HG02798 (cell line): ENCODE data around the gene AFAP1L2.

Source experiments
- ATAC-seq: cut with Tn5 transposase; IDR thresholded peaks from one replicate; pipeline ENCODE4 v1.9.1; 2021; ENCODE audit warnings: mild to moderate bottlenecking; ENCODE audit not compliant: unreplicated experiment, poor library complexity

Gene AFAP1L2

GRCh38 chr10:114418109-114418508, 13.8 kb upstream of the AFAP1L2 start:
- no peak for ATAC-seq

GRCh38 chr10:114412907-114413797, 8.8 kb upstream of the AFAP1L2 start:
- ATAC-seq, result no peak

GRCh38 chr10:114408968-114409444, 4.7 kb upstream of the AFAP1L2 start:
- no peak for ATAC-seq

GRCh38 chr10:114408112-114408967, 4.0 kb upstream of the AFAP1L2 start:
- ATAC-seq, result peak; percentile 39

DNA sequence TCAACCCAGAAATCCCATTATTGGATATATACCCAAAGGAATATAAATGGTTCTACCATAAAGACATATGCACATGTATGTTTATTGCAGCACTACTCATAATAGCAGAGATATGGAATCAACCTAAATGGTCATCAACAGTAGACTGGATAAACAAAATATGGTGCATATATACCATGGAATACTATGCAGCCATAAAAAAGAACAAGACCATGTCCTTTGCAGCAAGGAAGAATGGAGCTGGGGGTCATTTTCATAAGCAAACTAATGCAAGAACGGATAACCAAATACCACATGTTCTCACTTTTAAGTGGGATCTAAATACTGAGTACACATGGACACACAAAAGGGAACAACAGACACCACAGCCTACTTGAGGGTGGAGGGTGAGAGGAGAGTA, 2.2 kb upstream of the AFAP1L2 start:
- ATAC-seq, result no peak

GRCh38 chr10:114405011-114405350, 679 bp upstream of the AFAP1L2 start:
- ATAC-seq, result no peak

DNA sequence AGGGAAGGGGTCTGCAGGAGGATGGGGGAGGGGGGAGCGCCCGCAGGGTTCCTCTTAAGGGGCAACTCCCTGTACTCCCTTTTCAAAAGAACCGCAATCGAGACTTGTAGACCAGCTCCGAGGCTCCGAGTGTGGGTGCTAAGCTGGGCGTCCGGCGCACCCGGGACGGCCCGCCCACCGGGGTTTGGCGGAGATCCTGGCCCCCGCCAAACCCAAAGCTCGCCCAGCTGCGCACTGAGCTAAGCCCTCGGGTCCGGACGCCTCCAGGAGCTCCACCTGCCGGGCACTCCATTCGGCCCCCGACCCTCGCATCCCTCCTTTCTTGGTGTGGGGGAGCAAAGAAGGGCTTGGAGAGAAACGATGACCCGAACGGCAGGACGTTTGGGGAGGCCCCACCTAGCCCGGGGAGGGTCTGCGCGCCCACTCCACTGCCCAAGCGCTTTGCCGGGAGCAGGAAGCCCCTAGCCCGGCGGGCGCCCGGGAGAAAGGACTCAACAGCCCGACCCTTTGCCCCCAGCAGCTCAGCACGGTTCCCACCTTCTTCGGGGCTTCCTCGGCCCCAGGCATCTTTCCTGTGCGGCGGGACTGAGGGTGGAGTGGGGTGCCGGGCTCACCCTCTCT, 651 bp downstream of the AFAP1L2 start:
- peak; percentile 49 for ATAC-seq

DNA sequence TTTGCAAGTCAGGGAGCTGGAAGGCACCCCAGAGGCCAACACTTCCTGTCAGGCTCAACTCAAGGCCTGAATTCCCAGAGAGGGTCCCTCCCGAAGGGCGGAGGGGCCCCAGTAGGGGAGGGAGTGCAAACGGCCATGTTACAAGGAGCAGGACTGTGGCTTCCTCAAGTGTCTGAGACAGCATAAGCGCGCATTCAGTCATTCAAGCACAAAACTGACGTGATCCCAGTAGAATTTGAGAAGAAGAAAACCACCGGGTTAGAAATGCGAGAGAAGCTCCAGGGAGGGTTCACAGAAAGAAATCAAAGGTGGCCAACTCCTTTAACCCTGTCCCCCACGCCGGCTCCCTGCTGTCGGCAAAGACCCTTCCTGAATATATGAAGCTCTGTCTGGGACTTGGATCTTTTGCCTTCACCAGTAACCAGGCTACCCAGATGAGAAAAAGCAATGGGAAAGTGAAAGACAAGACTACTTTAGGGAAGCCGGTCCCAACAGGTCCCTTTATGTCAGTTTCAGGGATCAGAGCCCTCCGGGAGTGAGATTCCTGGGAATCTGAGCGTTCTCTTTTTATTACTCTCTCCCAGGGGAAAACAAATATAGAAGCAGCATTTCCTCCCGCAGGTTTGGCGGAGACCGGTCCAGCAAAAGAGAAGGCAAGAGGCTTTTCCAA, 1.3 kb downstream of the AFAP1L2 start:
- no peak for ATAC-seq

GRCh38 chr10:114402233-114402632, 2.1 kb downstream of the AFAP1L2 start:
- no peak for ATAC-seq

- ATAC-seq, result no peak
Observed at GRCh38 chr10:114401195-114401791, 3.0 kb downstream of the AFAP1L2 start.

GRCh38 chr10:114400091-114400490, 4.2 kb downstream of the AFAP1L2 start:
- no peak for ATAC-seq

DNA sequence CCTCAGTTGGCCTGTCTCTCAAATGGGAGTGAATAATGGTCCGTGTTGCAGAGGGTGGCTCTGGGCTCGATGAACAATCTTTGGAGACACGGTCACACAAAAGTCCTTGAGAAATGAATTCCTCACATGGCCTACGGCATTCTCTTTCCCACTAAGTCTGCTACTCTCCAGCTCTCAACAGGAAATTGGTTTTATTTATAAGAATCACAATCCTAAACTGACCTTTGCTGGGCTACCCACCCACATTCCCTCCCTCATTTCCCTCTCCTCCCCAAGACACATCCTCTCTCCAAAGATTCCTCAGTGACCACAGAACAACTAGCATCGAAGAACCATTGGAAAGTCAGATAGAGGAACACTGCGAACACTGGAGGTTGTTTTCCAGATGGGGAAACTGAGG, 4.7 kb downstream of the AFAP1L2 start:
- no peak for ATAC-seq

DNA sequence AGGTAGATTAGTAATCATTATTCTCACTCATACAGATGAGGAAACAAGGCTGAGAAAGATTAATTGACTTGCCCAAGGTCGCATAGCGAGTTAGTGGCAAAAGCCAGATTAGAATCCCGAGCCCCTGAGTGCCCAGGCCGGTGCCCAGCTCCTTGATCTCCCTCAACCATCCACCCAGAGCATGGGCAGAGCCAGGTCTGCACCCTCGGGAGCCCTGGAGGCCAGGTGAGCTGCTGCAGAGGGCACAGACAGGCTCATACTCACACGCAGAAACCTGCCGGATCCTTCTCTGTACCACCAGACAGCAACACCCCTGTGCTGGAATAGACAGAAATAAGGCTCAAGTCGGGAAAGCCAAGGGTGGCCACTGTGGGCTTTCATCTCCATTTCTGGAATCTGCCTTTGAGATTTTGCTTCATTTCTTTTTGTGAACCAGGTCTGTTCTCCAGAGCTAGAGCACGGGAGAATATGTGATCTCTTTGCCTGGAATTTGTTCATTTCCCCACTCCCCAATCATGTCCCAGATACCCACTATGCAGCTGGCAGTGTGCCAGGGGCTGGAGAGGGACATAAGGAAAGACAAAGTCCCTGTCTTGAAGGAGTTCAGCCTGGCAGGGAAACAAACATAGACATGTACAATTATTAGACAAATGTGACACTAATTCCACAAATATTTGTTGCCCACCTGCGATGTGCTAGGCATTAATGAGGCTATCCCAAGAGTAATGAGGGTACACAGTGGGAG, 5.5 kb downstream of the AFAP1L2 start:
- no peak for ATAC-seq

- ATAC-seq, result peak; percentile 50
Observed at GRCh38 chr10:114397651-114398145, 6.6 kb downstream of the AFAP1L2 start.

GRCh38 chr10:114396464-114396863, 7.8 kb downstream of the AFAP1L2 start:
- ATAC-seq, result no peak

GRCh38 chr10:114395366-114396022, 8.8 kb downstream of the AFAP1L2 start:
- ATAC-seq, result no peak

DNA sequence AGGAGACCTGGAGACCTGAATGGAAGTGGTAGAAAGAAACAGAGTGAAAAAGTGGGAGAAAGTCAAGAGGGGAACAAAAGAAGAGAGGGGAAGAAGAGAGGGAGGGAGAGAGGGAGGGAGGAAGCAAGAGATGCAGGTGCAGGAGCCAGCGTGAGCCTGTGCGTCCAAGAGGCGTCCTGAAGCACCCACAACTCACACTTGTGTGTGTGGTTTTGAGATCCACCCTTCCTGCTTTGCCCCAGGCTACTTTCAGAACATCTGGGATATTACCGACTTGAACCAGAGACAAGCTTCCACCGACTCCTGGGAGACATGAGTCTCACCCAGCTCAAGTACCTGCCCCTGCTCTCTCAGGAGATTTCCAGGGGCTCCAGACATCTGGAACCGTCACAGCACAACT, 9.8 kb downstream of the AFAP1L2 start:
- ATAC-seq, result no peak

DNA sequence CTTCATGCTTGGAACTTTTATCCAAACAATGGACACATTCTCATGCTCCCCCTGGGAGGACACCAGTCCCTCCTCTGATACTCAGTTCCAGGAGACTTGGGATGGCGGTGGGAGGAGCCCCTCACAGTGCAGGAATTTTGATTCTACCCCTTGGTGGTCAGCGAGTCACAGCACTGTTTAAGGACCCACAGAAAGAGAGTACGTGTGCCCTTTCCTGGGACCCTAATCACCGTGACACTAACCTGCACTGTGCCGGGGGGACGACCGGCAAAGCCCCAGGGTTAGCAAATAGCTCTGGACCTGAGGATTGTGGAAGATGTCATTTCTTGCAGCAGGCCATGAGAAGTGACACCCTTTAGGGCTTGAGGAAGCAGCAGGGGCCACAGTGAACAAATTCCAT, 10.4 kb downstream of the AFAP1L2 start:
- no peak for ATAC-seq

- no peak for ATAC-seq
Observed at GRCh38 chr10:114393482-114393881, 10.8 kb downstream of the AFAP1L2 start.
